BJ (cell line): ENCODE data around the gene PLSCR4. TPM values are rescaled to one million over a fixed set of nuclear protein-coding genes. Genes with fewer than 3 reads are reported as not detected.

Experiments used
- CTCF ChIA-PET: fragments of 350-600 bp; formaldehyde crosslinking; extraction: SDS; loops from one replicate; lab custom pipeline; 2021; ENCODE audit warnings: antibody characterized with exemption, inconsistent platforms; lab: Yijun Ruan, JAX
- POLR2A ChIA-PET: fragments of 300-600 bp; sonication (Branson Sonifier 250); formaldehyde crosslinking; extraction: SDS; loops from one replicate; lab custom pipeline; 2021; ENCODE audit warnings: antibody characterized with exemption; lab: Charles Lee
- DNase-seq: peaks from one replicate; pipeline ENCODE4 v3.0.0-alpha.2; 2011; ENCODE audit warnings: low read depth
- H3K27me3 ChIP-seq: 2 replicates; pipeline ENCODE4 v1.6.0; 2011; ENCODE audit warnings: low read length; ENCODE audit not compliant: control insufficient read depth, insufficient read depth
- H3K36me3 ChIP-seq: 2 replicates; pipeline ENCODE4 v1.5.1; 2011; ENCODE audit warnings: low read length; ENCODE audit not compliant: control insufficient read depth, insufficient read depth
- H3K4me3 ChIP-seq: 2 replicates; pipeline ENCODE4 v1.5.1; 2011; ENCODE audit warnings: low read depth, mild to moderate bottlenecking, control low read depth, low read length
- polyA plus RNA-seq: library from polyadenylated mRNA; depleted of rRNA; stranded (reverse); fragments of >200 nt; gene quantifications from 2 replicates; pipeline ENCODE4 v1.2.3, GENCODE V29; 2011
- TF ChIP-seq, protein P1 (sequence below): IDR thresholded peaks from 2 replicates; pipeline ENCODE4 v1.5.1; 2011; ENCODE audit warnings: low read depth, mild to moderate bottlenecking, control low read depth, inconsistent platforms, low read length, moderate library complexity; ENCODE audit not compliant: insufficient read depth

The PLSCR4 gene
- polyA plus RNA-seq, 1 experiment = 28.4 TPM

DNA sequence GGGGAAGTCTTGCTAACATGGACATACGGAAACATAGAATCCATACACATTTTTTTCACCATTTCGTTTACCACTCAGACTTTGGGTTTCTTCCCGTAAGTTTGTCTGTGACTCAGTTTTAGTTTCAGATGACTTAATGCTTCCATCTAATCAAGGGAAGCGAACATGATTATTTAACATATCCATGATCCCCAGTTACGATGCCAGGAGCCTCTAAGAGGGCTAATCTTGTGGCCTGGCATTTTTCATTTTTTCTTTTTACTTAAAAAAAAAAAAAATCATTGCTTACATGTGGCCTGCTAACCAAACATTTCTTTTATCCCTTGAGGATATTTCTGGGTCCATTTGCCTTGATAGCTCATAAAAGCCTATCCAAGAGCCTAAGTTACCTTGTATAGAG lies 69.7 kb downstream of the PLSCR4 start:
- no peak for DNase-seq
- ChIA-PET CTCF (interaction anchor here (1.1 kb wide), 1 partner anchor 146 kb away, joined by 4 read pairs; no protein-coding TSS in a partner anchor), POLR2A (no interaction called here)
- TF ChIP-seq, protein P1, sequence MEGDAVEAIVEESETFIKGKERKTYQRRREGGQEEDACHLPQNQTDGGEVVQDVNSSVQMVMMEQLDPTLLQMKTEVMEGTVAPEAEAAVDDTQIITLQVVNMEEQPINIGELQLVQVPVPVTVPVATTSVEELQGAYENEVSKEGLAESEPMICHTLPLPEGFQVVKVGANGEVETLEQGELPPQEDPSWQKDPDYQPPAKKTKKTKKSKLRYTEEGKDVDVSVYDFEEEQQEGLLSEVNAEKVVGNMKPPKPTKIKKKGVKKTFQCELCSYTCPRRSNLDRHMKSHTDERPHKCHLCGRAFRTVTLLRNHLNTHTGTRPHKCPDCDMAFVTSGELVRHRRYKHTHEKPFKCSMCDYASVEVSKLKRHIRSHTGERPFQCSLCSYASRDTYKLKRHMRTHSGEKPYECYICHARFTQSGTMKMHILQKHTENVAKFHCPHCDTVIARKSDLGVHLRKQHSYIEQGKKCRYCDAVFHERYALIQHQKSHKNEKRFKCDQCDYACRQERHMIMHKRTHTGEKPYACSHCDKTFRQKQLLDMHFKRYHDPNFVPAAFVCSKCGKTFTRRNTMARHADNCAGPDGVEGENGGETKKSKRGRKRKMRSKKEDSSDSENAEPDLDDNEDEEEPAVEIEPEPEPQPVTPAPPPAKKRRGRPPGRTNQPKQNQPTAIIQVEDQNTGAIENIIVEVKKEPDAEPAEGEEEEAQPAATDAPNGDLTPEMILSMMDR = no peak
- H3K4me3 ChIP-seq = no peak overlapping the region
- no peaks in the 10 kb centered on the region for H3K36me3 ChIP-seq
- H3K27me3 ChIP-seq = no peaks in the 10 kb centered on the region

DNA sequence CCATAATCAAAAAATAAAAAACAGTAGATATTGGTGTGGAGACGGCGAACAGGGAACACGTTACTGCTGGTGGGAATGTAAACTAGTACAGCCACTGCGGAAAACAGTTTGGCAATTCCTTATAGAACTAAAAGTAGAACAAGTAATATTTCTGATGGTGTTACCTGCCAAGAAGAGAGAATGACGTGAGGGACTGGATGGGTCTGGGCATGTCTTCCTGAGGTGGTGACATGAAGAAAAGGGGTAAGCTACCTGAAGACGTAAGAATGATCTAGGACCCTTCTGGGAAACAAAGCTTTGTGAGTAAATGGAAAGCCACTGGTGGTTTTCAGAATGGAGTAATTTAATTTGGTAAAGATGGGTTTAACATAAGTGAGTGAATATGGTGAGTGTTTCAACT lies 70.5 kb downstream of the PLSCR4 start:
- Histone ChIP-seq H3K27me3 (no peaks in the 10 kb centered on the region), H3K36me3 (no peaks in the 10 kb centered on the region), H3K4me3 (no peak overlapping the region)
- DNase-seq = no peak
- ChIA-PET POLR2A (no interaction called here), CTCF (interaction anchor here (0.8 kb wide), 1 partner anchor 13 kb away, joined by 3 read pairs; no protein-coding TSS in a partner anchor)
- TF ChIP-seq, protein P1 = no peak

DNA sequence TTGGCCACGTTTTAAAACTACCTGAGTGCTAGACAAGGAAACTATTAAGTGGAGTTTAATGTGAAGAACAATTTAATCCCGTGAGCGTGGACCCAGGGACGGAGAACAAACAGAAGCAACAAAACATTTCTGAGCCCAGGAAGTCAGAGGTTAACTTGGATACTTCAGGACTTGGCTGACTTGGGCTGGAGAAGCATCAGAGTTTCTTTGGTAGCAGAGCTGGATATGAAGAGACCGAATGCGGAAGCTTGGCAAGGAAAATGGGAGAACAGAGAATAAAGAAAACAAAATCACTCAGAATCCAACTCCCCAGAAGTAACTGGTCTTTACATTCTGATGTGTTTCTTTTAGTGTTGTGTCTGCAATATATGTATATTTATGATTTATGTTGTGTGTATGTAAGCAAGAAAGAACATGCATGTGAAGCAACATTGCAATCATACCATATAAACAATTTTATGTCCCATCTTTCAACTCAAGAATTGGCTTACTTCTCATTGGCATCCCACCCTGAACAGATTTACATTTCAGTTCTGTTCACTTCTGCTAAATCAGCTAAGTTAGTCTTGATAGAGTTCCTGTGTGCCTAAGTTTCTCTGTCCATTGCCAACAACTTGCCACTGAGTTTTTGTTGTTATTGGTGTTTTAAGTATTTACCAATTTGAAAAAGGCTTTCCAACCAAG lies 72.8 kb downstream of the PLSCR4 start:
- Histone ChIP-seq H3K4me3 (no peak overlapping the region), H3K27me3 (no peaks in the 10 kb centered on the region), H3K36me3 (no peaks in the 10 kb centered on the region)
- TF ChIP-seq, protein P1 = no peak
- CTCF ChIA-PET = interaction anchor here (1.2 to 2.1 kb wide), 4 partner anchors 10 to 113 kb away, joined by 4 to 11 read pairs (median 6); no protein-coding TSS in a partner anchor
- no peak for DNase-seq
- POLR2A ChIA-PET = no interaction called here

DNA sequence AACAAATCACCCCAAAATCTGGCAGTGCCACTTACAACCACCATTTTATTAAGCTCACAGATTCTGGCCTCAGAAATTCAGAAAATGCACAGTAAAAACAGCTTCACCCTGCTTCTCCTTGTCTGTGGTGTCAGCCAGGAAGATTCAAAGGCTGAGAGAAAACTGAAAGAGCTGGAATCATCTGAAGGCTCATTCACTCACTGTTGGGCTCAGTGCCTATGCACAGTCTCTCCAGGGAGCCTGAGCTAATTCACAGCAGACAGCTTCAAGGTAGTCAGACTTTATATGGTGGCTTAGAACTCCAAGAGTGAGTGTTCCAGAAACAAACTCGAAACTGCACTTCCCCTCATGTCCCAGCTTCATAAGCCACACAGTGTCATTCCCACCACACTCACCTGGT lies 73.4 kb downstream of the PLSCR4 start:
- no peaks in the 10 kb centered on the region for H3K27me3 ChIP-seq
- CTCF ChIA-PET = interaction anchor here (0.7 to 2.1 kb wide), 7 partner anchors 8 to 401 kb away, joined by 3 to 11 read pairs (median 4); no protein-coding TSS in a partner anchor
- POLR2A ChIA-PET = interaction anchor here (1.0 kb wide), 1 partner anchor 11 kb away, joined by 3 read pairs; no protein-coding TSS in a partner anchor
- TF ChIP-seq, protein P1 = no peak
- H3K36me3 ChIP-seq = no peaks in the 10 kb centered on the region
- H3K4me3 ChIP-seq = no peak overlapping the region
- no peak for DNase-seq

DNA sequence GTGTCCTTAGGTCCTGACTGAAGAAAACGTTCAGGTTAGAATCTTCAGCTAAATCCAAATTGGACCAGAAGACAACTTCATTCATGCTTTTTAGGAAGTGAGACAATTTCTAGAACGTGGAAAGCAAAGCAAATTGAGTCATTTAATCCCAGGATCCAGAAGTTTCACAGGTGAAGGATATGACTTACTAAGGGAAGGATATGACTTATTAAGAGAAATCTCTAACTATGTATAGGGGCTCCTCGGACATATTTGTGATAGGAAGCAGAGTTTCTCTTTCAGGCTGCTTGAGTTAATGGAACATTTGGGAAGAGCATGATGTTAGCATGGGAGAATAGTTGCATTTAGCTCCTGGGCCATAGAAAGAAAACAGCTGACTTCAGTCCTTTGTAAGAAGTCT lies 73.8 kb downstream of the PLSCR4 start:
- ChIA-PET CTCF (interaction anchor here (0.7 to 2.1 kb wide), 7 partner anchors 8 to 400 kb away, joined by 3 to 11 read pairs (median 4); no protein-coding TSS in a partner anchor), POLR2A (interaction anchor here (1.0 kb wide), 1 partner anchor 11 kb away, joined by 3 read pairs; no protein-coding TSS in a partner anchor)
- H3K36me3 ChIP-seq = no peaks in the 10 kb centered on the region
- TF ChIP-seq, protein P1 = no peak
- no peaks in the 10 kb centered on the region for H3K27me3 ChIP-seq
- no peak for DNase-seq
- H3K4me3 ChIP-seq = no peak overlapping the region
